ENCODE data around the gene VWA8. TPM values are rescaled to one million over a fixed set of nuclear protein-coding genes. Genes with fewer than 3 reads are reported as not detected.

The VWA8 gene
- total RNA-seq, result 21.4 TPM

GRCh38 chr13:41960637-41961465, at the start of gene VWA8:
VWA8 (minus strand) TSS chr13:41961109; CDS start chr13:41961015, 94 bp downstream.
- DNase-seq (ENCODE audit: low spot score), result peak; percentile 79
- ATAC-seq, result peak; percentile 96
- intact Hi-C loops (cut with DNase I), result no loop called here

- ATAC-seq (no peak), DNase-seq (ENCODE audit: low spot score) (no peak)
- intact Hi-C loops (cut with DNase I), result no loop called here
These were observed 48.1 kb upstream of the VWA8 start for GRCh38 chr13:42009057-42009456.

GRCh38 chr13:42007844-42008243, 46.9 kb upstream of the VWA8 start:
- ATAC-seq (no peak), DNase-seq (ENCODE audit: low spot score) (no peak)
- intact Hi-C loops (cut with DNase I), result no loop called here

- DNase-seq (ENCODE audit: low spot score) (no peak), ATAC-seq (no peak)
- intact Hi-C loops (cut with DNase I), result no loop called here
These were observed 41.2 kb upstream of the VWA8 start for GRCh38 chr13:42002066-42002465.

- peak; percentile 15 for ATAC-seq
- no peak for DNase-seq (ENCODE audit: low spot score)
- intact Hi-C loops (cut with DNase I), result no loop called here
These were observed 40.7 kb upstream of the VWA8 start for GRCh38 chr13:42001580-42001979.

- intact Hi-C loops (cut with DNase I), result no loop called here
- DNase-seq (ENCODE audit: low spot score) (no peak), ATAC-seq (no peak)
These were observed 39.9 kb upstream of the VWA8 start for GRCh38 chr13:42000846-42001245.

- DNase-seq (ENCODE audit: low spot score), result no peak
- intact Hi-C loops (cut with DNase I), result no loop called here
- no peak for ATAC-seq
These were observed 36.5 kb upstream of the VWA8 start for GRCh38 chr13:41997396-41997795.

- ATAC-seq, result no peak
- DNase-seq (ENCODE audit: low spot score), result no peak
- intact Hi-C loops (cut with DNase I), result no loop called here
These were observed 35.0 kb upstream of the VWA8 start for GRCh38 chr13:41995946-41996345.

- ATAC-seq (no peak), DNase-seq (ENCODE audit: low spot score) (no peak)
- intact Hi-C loops (cut with DNase I), result no loop called here
These were observed 34.4 kb upstream of the VWA8 start for GRCh38 chr13:41995336-41995735.

- DNase-seq (ENCODE audit: low spot score) (no peak), ATAC-seq (no peak)
- intact Hi-C loops (cut with DNase I), result no loop called here
These were observed 33.8 kb upstream of the VWA8 start for GRCh38 chr13:41994696-41995095.

GRCh38 chr13:41991936-41992335, 31.0 kb upstream of the VWA8 start:
- ATAC-seq (no peak), DNase-seq (ENCODE audit: low spot score) (no peak)
- intact Hi-C loops (cut with DNase I), result no loop called here

- intact Hi-C loops (cut with DNase I), result no loop called here
- ATAC-seq (no peak), DNase-seq (ENCODE audit: low spot score) (no peak)
These were observed 27.3 kb upstream of the VWA8 start for GRCh38 chr13:41988244-41988643.

GRCh38 chr13:41985788-41986508, 25.0 kb upstream of the VWA8 start:
- intact Hi-C loops (cut with DNase I), result no loop called here
- no peak for DNase-seq (ENCODE audit: low spot score)
- no peak for ATAC-seq

GRCh38 chr13:41981951-41982715, 21.2 kb upstream of the VWA8 start:
- intact Hi-C loops (cut with DNase I), result no loop called here
- ATAC-seq (no peak), DNase-seq (ENCODE audit: low spot score) (no peak)

- ATAC-seq, result no peak
- no peak for DNase-seq (ENCODE audit: low spot score)
- intact Hi-C loops (cut with DNase I), result loop anchor here (5.0 kb wide), 1 partner anchor 1694 kb away; no protein-coding TSS in a partner anchor
These were observed 17.1 kb upstream of the VWA8 start for GRCh38 chr13:41978007-41978406.

GRCh38 chr13:41976476-41976875, 15.6 kb upstream of the VWA8 start:
- ATAC-seq, result no peak
- intact Hi-C loops (cut with DNase I), result loop anchor here (5.0 kb wide), 1 partner anchor 1696 kb away; no protein-coding TSS in a partner anchor
- no peak for DNase-seq (ENCODE audit: low spot score)

- ATAC-seq (no peak), DNase-seq (ENCODE audit: low spot score) (no peak)
- intact Hi-C loops (cut with DNase I), result no loop called here
These were observed 13.5 kb upstream of the VWA8 start for GRCh38 chr13:41974262-41974900.

GRCh38 chr13:41973247-41973741, 12.4 kb upstream of the VWA8 start:
- ATAC-seq, result no peak
- intact Hi-C loops (cut with DNase I), result no loop called here
- DNase-seq (ENCODE audit: low spot score), result no peak

- DNase-seq (ENCODE audit: low spot score) (no peak), ATAC-seq (no peak)
- intact Hi-C loops (cut with DNase I), result no loop called here
These were observed 10.9 kb upstream of the VWA8 start for GRCh38 chr13:41971848-41972247.
